Natural killer cell (primary cell): ENCODE measurements around the gene SORD. TPM values are rescaled to one million over a fixed set of nuclear protein-coding genes. Genes with fewer than 3 reads are reported as not detected.
"Not testable (repeated sequence)": the region's sequence is repeated elsewhere in the genome, so short reads cannot be mapped to it uniquely, and the experiment has no call there.

Experiments used
- ATAC-seq, 3 donors: fragments of 150-1000 bp in 2 of 3; fragments of 200-7000 bp in 1 of 3; cut with Tn5 transposase; 1 replicate in 1 of 3; 2 replicates in 2 of 3; pipeline ENCODE4 v1.10.0; 2021; ENCODE audit warnings: mild to moderate bottlenecking in 2 of 3, moderate library complexity in 2 of 3
- DNase-seq, 2 donors: peaks; one replicate each; pipeline versions ENCODE4 v3.0.0 to v3.0.0-alpha.2; 2013 to 2021; ENCODE audit warnings: mixed read lengths in 1 of 2
- H3K27ac ChIP-seq: one replicate; pipeline ENCODE4 v1.5.1; 2013; ENCODE audit warnings: mild to moderate bottlenecking, low read length
- H3K27me3 ChIP-seq: one replicate; pipeline ENCODE4 v1.6.1; 2013; ENCODE audit warnings: low read length; ENCODE audit not compliant: control insufficient read depth, insufficient read depth
- H3K36me3 ChIP-seq: one replicate; pipeline ENCODE4 v1.6.1; 2013; ENCODE audit warnings: low read length; ENCODE audit not compliant: control insufficient read depth, insufficient read depth
- H3K4me1 ChIP-seq: one replicate; pipeline ENCODE4 v1.6.1; 2013; ENCODE audit warnings: low read length; ENCODE audit not compliant: control insufficient read depth, insufficient read depth
- H3K4me3 ChIP-seq: one replicate; pipeline ENCODE4 v1.5.1; 2013; ENCODE audit warnings: low read length
- H3K9me3 ChIP-seq: one replicate; pipeline ENCODE4 v1.6.1; 2013; ENCODE audit warnings: low read length; ENCODE audit not compliant: control insufficient read depth, insufficient read depth
- H3K27ac Mint-ChIP-seq, 2 donors: one replicate each; pipeline ENCODE4 v1.8.0; 2022; ENCODE audit warnings: mild to moderate bottlenecking in 2 of 2, mixed read lengths in 2 of 2, moderate library complexity in 1 of 2
- H3K27me3 Mint-ChIP-seq, 2 donors: one replicate each; pipeline ENCODE4 v1.8.0; 2022; ENCODE audit warnings: low read depth in 2 of 2, mixed read lengths in 2 of 2
- H3K36me3 Mint-ChIP-seq: one replicate; pipeline ENCODE4 v1.8.0; 2022; ENCODE audit warnings: mixed read lengths
- H3K4me1 Mint-ChIP-seq, 2 donors: one replicate each; pipeline ENCODE4 v1.8.0; 2022; ENCODE audit warnings: mixed read lengths in 2 of 2
- H3K4me3 Mint-ChIP-seq: one replicate; pipeline ENCODE4 v1.8.0; 2022; ENCODE audit warnings: mild to moderate bottlenecking, moderate library complexity, mixed read lengths
- H3K9me3 Mint-ChIP-seq, 2 donors: one replicate each; pipeline ENCODE4 v1.8.0; 2022; ENCODE audit warnings: mixed read lengths in 2 of 2
- CTCF ChIP-seq: fragments of 200-600 bp; IDR thresholded peaks from one replicate; pipeline ENCODE4 v1.8.0; 2022; ENCODE audit warnings: antibody characterized with exemption
- WGBS: methylation state at CpG from one replicate; pipeline ENCODE4 v1.1.7; 2013; ENCODE audit warnings: missing lambda C conversion rate; ENCODE audit not compliant: insufficient coverage; 5-methylcytosine and 5-hydroxymethylcytosine counted together
- intact Hi-C: fragments of 100-400 bp; cut with micrococcal nuclease; formaldehyde crosslinking; loops from one replicate; pipeline ENCODE4 v1.14.2; 2022
- total RNA-seq, 4 donors: library from RNA; stranded (reverse); fragments of 120-200 nt in 1 of 4; gene quantifications; one replicate each; pipeline versions ENCODE4 v1.2.3 to v1.2.4, GENCODE V29; 2013 to 2022

SORD gene
- total RNA-seq, 3 donors from 2014 or later (not counting 1 experiment from before 2014, with no cell fraction given) = 2.6 to 5.7 (median 2.8) TPM

- H3K27me3 Mint-ChIP-seq, H3K9me3 ChIP-seq, H3K4me1 Mint-ChIP-seq, H3K27ac ChIP-seq, H3K27ac Mint-ChIP-seq, H3K36me3 ChIP-seq, H3K4me1 ChIP-seq, DNase-seq, H3K36me3 Mint-ChIP-seq, H3K9me3 Mint-ChIP-seq, intact Hi-C loops, H3K27me3 ChIP-seq, H3K4me3 ChIP-seq, H3K4me3 Mint-ChIP-seq, ATAC-seq: not testable (repeated sequence)
- WGBS = no CpG with 5 or more reads among the region's 1 CpG
Measured at GRCh38 chr15:45044270-45044669, 21.3 kb downstream of the SORD start.

- ATAC-seq, H3K4me3 Mint-ChIP-seq, H3K36me3 ChIP-seq, H3K4me1 ChIP-seq, H3K27ac Mint-ChIP-seq, DNase-seq, H3K27me3 Mint-ChIP-seq, H3K36me3 Mint-ChIP-seq, H3K27me3 ChIP-seq, H3K4me1 Mint-ChIP-seq, H3K9me3 Mint-ChIP-seq, H3K4me3 ChIP-seq, intact Hi-C loops, H3K9me3 ChIP-seq: not testable (repeated sequence)
- H3K27ac ChIP-seq = peak overlapping the region; percentile 85
- 70% methylated on average over 4 of the region's 4 CpGs for WGBS
Measured at GRCh38 chr15:45048449-45048793, 25.4 kb downstream of the SORD start.

DNA sequence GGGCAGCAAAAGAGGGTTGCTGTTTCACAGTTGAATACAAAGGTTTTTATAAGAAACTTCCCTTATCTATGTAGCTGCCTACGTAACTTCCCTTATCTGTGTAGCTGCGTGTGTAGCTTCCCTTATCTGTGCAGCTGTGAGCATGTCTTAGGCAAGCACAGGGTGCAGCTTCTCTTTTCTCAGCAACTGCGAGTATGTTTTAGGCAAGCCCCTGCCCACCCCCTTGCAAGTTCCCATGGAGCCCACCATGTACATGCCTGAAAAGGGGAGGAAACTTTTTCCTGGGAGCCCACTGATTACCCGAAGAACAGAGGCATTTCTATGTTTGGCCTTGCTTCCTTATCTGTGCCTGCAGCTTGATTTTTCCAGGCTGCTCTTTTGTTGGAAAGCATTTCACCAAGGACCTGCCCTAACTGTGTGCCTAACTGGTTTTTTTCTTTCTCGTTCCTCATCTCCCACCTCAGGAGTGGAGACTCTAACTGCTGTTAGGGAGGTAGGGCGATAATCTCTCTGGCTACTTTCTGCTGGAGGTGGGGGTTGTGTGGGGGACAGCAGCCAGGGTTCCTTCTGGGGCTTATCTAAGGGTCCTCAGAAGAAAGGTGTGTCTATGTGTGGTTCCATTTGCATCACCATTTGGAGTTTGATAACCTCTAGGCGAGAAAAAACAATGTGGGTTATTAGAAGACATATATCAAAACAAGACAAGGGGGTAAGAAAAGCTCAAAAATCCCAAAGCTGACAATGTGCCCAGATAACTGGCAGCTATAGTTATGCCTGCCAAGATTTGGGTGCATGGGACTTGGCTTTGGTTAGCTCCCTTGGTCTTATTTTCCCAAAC lies 26.0 kb downstream of the SORD start:
- no peaks in the 10 kb centered on the region for H3K9me3 ChIP-seq
- H3K4me1 ChIP-seq = peaks cover 9% of the 10 kb centered on the region
- no peaks in the 10 kb centered on the region for H3K36me3 ChIP-seq
- no peaks in the 10 kb centered on the region for H3K27me3 ChIP-seq
- H3K27ac ChIP-seq = peak overlapping the region; percentile 85
- no peak for TF ChIP-seq CTCF
- peak in 2 of 3 donors; percentile 52 to 92 for ATAC-seq
- no peaks in the 10 kb centered on the region for H3K36me3 Mint-ChIP-seq
- H3K4me3 ChIP-seq = no peak overlapping the region
- intact Hi-C loops = no loop called here
- no peaks in the 10 kb centered on the region for H3K27me3 Mint-ChIP-seq
- H3K4me3 Mint-ChIP-seq = no peak overlapping the region
- H3K9me3 Mint-ChIP-seq = no peaks in the 10 kb centered on the region
- 48% methylated on average over 5 of the region's 7 CpGs for WGBS
- DNase-seq = peak in 1 of 2 donors; percentile 11
- H3K4me1 Mint-ChIP-seq = no peaks in the 10 kb centered on the region
- no peak overlapping the region for H3K27ac Mint-ChIP-seq

DNA sequence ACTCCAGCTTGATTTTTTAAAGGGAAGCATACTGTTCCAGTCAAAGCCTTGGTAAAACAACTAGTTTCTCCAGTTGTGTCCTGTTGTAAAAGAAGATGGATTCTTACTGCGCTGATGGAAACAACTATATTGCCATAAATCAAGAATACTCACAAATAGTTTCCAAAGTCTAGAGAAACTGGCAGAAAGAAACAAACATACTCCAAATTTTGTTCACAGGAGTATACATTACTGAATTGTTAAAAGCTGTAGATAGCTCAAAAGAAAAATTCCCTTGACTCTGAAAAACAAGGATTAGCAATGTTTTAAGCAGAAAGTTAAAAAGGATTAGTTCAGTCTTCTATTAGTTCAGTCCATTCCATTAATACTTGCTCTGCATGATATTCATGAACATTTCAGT lies 27.6 kb downstream of the SORD start:
- no peaks in the 10 kb centered on the region for H3K9me3 ChIP-seq
- intact Hi-C loops = no loop called here
- TF ChIP-seq CTCF = no peak
- no peaks in the 10 kb centered on the region for H3K27me3 Mint-ChIP-seq
- H3K4me1 ChIP-seq = peaks cover 6% of the 10 kb centered on the region
- H3K36me3 Mint-ChIP-seq = no peaks in the 10 kb centered on the region
- H3K4me3 ChIP-seq = no peak overlapping the region
- H3K4me3 Mint-ChIP-seq = no peak overlapping the region
- H3K27me3 ChIP-seq = no peaks in the 10 kb centered on the region
- DNase-seq = no peak
- no peaks in the 10 kb centered on the region for H3K4me1 Mint-ChIP-seq
- ATAC-seq = no peak
- no peaks in the 10 kb centered on the region for H3K36me3 ChIP-seq
- no peak overlapping the region for H3K27ac Mint-ChIP-seq
- H3K9me3 Mint-ChIP-seq = no peaks in the 10 kb centered on the region
- no peak overlapping the region for H3K27ac ChIP-seq
- no CpG with 5 or more reads among the region's 1 CpG for WGBS

- ATAC-seq, DNase-seq, H3K27me3 ChIP-seq, H3K4me3 ChIP-seq, H3K27ac Mint-ChIP-seq, intact Hi-C loops, H3K36me3 ChIP-seq, H3K27ac ChIP-seq, H3K9me3 Mint-ChIP-seq, H3K27me3 Mint-ChIP-seq, H3K36me3 Mint-ChIP-seq, H3K4me3 Mint-ChIP-seq, H3K4me1 ChIP-seq, H3K9me3 ChIP-seq, H3K4me1 Mint-ChIP-seq: not testable (repeated sequence)
- WGBS = 92% methylated on average over 3 of the region's 3 CpGs
Measured at GRCh38 chr15:45052676-45053075, 29.7 kb downstream of the SORD start.

- H3K9me3 ChIP-seq, H3K4me3 Mint-ChIP-seq, H3K27me3 ChIP-seq, H3K27ac ChIP-seq, H3K36me3 Mint-ChIP-seq, H3K4me1 ChIP-seq, H3K4me3 ChIP-seq, H3K27ac Mint-ChIP-seq, H3K9me3 Mint-ChIP-seq, DNase-seq, H3K27me3 Mint-ChIP-seq, H3K36me3 ChIP-seq, intact Hi-C loops, H3K4me1 Mint-ChIP-seq: not testable (repeated sequence)
- peak in 1 of 3 donors; percentile 70 for ATAC-seq
- 91% methylated on average over 3 of the region's 3 CpGs for WGBS
Measured at GRCh38 chr15:45058690-45059675, 36.0 kb downstream of the SORD start.
